ENCODE data around the gene PARD3B. TPM values are rescaled to one million over a fixed set of nuclear protein-coding genes. Genes with fewer than 3 reads are reported as not detected.

Gene PARD3B
- total RNA-seq, 4 donors from 2014 or later = 27.8 to 39.3 (median 33.7) TPM

DNA sequence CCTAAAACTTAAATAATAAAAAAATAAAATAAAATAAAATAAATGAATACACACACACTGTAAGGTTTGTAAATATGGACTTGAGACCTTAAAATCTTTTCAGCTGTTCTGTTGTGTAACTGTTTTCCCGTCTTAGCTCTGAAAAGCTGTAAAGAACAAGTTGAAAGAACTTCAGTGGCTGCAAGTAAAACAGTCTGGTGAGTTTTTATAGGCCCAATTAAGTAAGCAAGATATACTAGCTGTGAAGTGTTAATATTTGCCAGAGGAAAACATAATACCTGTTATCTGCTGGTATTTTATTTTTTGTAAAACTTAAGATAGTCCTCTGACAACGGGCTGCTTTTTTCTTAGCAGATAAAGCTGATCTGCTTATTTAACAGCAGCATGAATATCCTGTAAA, 960.1 kb downstream of the PARD3B start:
- DNase-seq (ENCODE audit: low spot score) (no peak), ATAC-seq (ENCODE audit: low FRiP score) (no peak)
- TF ChIP-seq, protein P1, sequence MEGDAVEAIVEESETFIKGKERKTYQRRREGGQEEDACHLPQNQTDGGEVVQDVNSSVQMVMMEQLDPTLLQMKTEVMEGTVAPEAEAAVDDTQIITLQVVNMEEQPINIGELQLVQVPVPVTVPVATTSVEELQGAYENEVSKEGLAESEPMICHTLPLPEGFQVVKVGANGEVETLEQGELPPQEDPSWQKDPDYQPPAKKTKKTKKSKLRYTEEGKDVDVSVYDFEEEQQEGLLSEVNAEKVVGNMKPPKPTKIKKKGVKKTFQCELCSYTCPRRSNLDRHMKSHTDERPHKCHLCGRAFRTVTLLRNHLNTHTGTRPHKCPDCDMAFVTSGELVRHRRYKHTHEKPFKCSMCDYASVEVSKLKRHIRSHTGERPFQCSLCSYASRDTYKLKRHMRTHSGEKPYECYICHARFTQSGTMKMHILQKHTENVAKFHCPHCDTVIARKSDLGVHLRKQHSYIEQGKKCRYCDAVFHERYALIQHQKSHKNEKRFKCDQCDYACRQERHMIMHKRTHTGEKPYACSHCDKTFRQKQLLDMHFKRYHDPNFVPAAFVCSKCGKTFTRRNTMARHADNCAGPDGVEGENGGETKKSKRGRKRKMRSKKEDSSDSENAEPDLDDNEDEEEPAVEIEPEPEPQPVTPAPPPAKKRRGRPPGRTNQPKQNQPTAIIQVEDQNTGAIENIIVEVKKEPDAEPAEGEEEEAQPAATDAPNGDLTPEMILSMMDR (IDR thresholded peaks at IDR 0.05) = no peak

DNA sequence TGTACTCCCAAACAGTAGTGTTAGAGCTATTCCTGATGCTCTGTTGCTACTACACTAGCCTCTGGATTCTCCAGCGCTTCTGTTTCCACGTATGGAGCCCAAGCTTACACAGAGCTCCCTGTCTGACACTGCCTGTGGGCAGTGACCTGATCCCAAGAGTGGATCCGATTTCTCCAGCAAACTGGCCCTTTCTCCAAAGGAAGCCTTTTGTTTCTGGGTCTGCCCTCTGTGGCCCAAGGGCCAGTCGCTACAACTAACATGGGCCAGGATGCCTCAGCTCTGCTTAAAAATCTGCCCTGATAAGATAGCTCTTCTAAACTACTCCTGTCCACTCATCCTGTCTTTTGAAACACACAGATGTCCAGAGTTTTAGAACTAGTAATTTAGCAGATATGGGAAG, 964.4 kb downstream of the PARD3B start:
- TF ChIP-seq, protein P1 (IDR thresholded peaks at IDR 0.05) = no peak
- no peak for ATAC-seq (ENCODE audit: low FRiP score)
- DNase-seq (ENCODE audit: low spot score) = no peak

DNA sequence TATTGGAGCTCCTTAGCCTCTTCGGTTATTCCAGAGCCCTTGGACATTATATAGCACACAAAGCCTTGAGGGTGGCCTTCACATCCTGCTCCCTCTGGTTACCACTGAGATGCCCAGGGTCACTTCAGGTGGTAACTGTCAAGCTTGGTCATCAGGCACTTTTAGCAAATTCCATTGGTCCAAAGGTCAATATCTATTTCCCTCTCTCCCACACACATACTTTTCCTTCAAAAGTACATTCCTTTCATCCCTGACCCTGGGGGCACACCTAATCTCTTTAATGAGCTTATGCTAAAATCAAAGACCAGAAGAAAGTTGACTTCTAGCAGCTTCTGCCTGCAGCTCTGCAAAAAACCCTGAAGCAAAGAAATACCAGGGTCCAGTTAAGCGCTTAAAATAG, 965.1 kb downstream of the PARD3B start:
- TF ChIP-seq, protein P1 (IDR thresholded peaks at IDR 0.05) = no peak
- no peak for DNase-seq (ENCODE audit: low spot score)
- ATAC-seq (ENCODE audit: low FRiP score) = no peak

DNA sequence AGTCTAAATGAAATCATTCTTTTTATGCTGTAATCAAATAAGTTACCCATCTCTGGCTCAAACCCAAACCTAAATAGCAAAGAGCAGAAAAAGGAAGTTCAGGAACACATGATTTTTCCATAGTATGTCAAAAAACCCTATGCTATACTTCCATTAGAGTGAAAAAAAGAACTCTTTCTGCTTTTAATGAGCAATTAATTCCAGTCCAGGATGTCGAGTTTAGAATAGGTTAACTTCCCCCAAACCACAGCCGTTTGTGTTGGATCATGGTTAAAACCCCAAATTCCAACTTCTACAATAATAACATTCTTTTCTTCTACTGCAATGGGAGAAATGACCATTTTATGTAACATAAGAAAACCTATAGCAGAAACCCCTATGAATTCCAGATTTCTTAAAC, 965.9 kb downstream of the PARD3B start:
- ATAC-seq (ENCODE audit: low FRiP score) (no peak), DNase-seq (ENCODE audit: low spot score) (no peak)
- TF ChIP-seq, protein P1 (IDR thresholded peaks at IDR 0.05) = no peak

DNA sequence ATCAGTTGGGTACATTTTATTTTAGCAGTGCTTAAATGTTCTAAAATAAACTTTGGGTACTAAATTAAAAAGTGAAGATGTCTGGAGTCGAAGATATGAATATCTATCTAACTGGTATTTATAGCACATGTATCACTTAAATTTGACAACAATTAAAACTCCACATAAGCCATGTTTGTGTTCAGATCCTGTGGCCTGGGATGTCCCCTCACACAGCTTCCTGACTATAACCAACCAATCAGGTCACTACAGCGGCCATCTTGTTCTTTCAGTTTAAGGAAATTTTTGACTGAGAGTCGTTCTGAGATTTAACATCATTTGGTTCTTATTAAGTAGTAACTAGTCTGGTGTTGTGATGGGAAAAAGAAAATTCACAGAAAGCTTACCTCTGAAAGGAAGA, 966.4 kb downstream of the PARD3B start:
- no peak for DNase-seq (ENCODE audit: low spot score)
- no peak for ATAC-seq (ENCODE audit: low FRiP score)
- TF ChIP-seq, protein P1 (IDR thresholded peaks at IDR 0.05) = no peak

DNA sequence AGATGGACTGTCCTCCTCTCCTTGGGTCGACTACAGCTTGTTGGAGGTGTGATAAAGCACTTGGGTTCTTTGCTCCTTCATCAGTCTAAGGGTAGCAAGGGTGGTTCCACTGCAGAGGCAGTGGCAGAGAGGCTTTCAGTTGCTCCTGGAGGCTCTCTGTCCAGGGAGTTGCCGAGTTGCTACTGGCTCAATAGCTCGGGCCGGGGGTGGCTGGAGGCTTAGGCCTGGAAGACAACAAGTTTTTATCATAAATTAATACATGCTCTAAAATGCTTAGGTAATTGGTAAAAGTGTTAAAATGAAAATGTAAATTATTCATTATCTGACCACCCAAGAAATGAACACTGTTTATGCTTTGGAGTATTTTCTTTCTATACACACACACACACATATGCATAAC, 975.0 kb downstream of the PARD3B start:
- TF ChIP-seq, protein P1 (IDR thresholded peaks at IDR 0.05) = no peak
- ATAC-seq (ENCODE audit: low FRiP score) (no peak), DNase-seq (ENCODE audit: low spot score) (no peak)

DNA sequence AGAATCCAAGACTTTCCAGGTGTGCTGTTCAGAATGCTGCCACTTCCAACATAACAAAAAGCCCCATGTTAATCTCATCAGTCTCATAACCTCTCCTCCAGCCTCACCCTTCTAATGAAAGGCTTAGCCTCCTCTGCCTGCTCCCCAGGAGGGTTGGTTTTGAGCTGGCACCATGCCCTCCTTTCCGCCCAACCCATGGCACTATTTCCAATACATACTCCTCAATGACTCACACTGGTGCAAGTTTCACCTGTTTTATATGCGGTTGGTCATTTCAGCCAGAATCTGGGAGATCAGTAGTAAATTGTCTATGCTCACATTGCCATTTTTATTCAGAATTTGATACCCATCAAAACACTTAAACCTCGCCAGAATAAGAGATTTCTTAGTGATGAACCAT, 979.4 kb downstream of the PARD3B start:
- DNase-seq (ENCODE audit: low spot score) = no peak
- ATAC-seq (ENCODE audit: low FRiP score) = no peak
- TF ChIP-seq, protein P1 (IDR thresholded peaks at IDR 0.05) = no peak

Data from omental fat pad (tissue), 4 donors.